ENCODE results near the gene CNGA3. TPM values are rescaled to one million over a fixed set of nuclear protein-coding genes. Genes with fewer than 3 reads are reported as not detected.

The CNGA3 gene
- total RNA-seq, 4 donors from 2014 or later: 0.44 to 0.57 (median 0.48) TPM; not detected in 1

DNA sequence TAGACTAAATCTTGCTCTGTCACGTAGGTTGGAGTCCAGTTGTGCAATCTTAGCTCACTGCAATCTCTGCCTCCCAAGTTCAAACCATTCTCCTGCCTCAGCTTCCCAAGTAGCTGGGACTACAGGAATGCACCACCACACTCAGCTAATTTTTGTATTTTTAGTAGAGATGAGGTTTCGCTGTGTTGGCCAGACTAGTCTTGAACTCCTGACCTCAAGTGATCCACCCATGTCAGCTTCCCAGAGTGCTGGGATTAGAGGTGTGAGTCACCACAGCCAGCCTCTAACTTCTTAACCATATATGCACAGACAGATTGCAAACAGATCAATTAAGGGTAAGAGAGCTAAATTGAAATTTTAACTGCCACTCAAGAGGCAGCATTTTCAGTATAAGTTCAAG lies 22.1 kb upstream of the CNGA3 start:
- WGBS, 2 donors: 29 to 44% methylated on average over 2 of the region's 2 CpGs
- no peak overlapping the region for H3K4me3 ChIP-seq
- H3K4me1 ChIP-seq: no peaks in the 10 kb centered on the region
- no peak overlapping the region for H3K27ac ChIP-seq
- intact Hi-C loops (cut with DNase I): no loop called here
- DNase-seq: no peak
- H3K27me3 ChIP-seq: peaks cover 0 to 5% (median 0%) of the 10 kb centered on the region in 4 donors
- H3K36me3 ChIP-seq: no peaks in the 10 kb centered on the region
- TF ChIP-seq, protein P1, sequence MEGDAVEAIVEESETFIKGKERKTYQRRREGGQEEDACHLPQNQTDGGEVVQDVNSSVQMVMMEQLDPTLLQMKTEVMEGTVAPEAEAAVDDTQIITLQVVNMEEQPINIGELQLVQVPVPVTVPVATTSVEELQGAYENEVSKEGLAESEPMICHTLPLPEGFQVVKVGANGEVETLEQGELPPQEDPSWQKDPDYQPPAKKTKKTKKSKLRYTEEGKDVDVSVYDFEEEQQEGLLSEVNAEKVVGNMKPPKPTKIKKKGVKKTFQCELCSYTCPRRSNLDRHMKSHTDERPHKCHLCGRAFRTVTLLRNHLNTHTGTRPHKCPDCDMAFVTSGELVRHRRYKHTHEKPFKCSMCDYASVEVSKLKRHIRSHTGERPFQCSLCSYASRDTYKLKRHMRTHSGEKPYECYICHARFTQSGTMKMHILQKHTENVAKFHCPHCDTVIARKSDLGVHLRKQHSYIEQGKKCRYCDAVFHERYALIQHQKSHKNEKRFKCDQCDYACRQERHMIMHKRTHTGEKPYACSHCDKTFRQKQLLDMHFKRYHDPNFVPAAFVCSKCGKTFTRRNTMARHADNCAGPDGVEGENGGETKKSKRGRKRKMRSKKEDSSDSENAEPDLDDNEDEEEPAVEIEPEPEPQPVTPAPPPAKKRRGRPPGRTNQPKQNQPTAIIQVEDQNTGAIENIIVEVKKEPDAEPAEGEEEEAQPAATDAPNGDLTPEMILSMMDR (IDR thresholded peaks at IDR 0.05): no peak
- no peak for TF ChIP-seq POLR2A (IDR thresholded peaks at IDR 0.05)
- H3K9me3 ChIP-seq: peaks cover 0 to 32% (median 16%) of the 10 kb centered on the region in 3 donors

- 90 to 98% methylated on average over 4 of the region's 4 CpGs for WGBS, 2 donors
- DNase-seq: no peak
- no peaks in the 10 kb centered on the region for H3K4me1 ChIP-seq
- H3K4me3 ChIP-seq: no peak overlapping the region
- no peaks in the 10 kb centered on the region for H3K36me3 ChIP-seq
- TF ChIP-seq, protein P1 (IDR thresholded peaks at IDR 0.05): no peak
- TF ChIP-seq POLR2A (IDR thresholded peaks at IDR 0.05): no peak
- peaks cover 0 to 6% (median 0%) of the 10 kb centered on the region in 4 donors for H3K27me3 ChIP-seq
- no peak overlapping the region for H3K27ac ChIP-seq
- H3K9me3 ChIP-seq: peaks cover 0 to under 1% (median 0%) of the 10 kb centered on the region in 3 donors
- intact Hi-C loops (cut with DNase I): no loop called here
Observed at GRCh38 chr2:98327776-98328175, 18.5 kb upstream of the CNGA3 start.

- no peak for TF ChIP-seq POLR2A (IDR thresholded peaks at IDR 0.05)
- TF ChIP-seq, protein P1 (IDR thresholded peaks at IDR 0.05): no peak
- H3K27ac ChIP-seq: no peak overlapping the region
- H3K27me3 ChIP-seq: peaks cover 0 to 15% (median 0%) of the 10 kb centered on the region in 4 donors
- no peaks in the 10 kb centered on the region for H3K9me3 ChIP-seq
- intact Hi-C loops (cut with DNase I): no loop called here
- no peaks in the 10 kb centered on the region for H3K4me1 ChIP-seq
- no peaks in the 10 kb centered on the region for H3K36me3 ChIP-seq
- WGBS, 2 donors: 78 to 87% methylated on average over 4 of the region's 4 CpGs
- H3K4me3 ChIP-seq: no peak overlapping the region
- DNase-seq: no peak
Observed at GRCh38 chr2:98329549-98329948, 16.7 kb upstream of the CNGA3 start.

DNA sequence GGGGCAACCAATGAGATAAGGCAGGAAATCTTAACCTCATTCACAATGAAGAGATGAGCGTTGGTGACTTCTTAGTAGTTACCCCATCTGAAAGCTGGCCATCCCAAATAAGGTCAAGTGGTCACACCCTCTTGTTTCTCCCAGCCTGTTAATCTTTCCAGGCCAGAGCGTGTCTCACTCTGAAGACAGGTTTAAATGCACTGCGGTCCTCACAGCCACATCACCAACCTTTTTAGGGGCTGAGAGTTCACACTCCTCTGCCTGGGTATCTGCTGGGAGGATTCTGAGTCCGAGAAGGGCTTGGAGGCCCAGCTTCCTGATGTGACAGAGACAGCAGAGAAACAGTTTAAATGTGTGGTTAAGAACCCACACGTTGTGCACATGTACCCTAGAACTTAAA lies 13.3 kb upstream of the CNGA3 start:
- Histone ChIP-seq H3K27me3 (peaks cover 0 to 15% (median 0%) of the 10 kb centered on the region in 4 donors), H3K4me1 (no peaks in the 10 kb centered on the region), H3K27ac (no peak overlapping the region), H3K36me3 (no peaks in the 10 kb centered on the region), H3K9me3 (peaks cover 0 to 1% (median 0%) of the 10 kb centered on the region in 3 donors), H3K4me3 (no peak overlapping the region)
- intact Hi-C loops (cut with DNase I): no loop called here
- 71 to 86% methylated on average over 5 of the region's 5 CpGs for WGBS, 2 donors
- DNase-seq: no peak
- TF ChIP-seq, protein P1 (IDR thresholded peaks at IDR 0.05): no peak
- TF ChIP-seq POLR2A (IDR thresholded peaks at IDR 0.05): no peak

DNA sequence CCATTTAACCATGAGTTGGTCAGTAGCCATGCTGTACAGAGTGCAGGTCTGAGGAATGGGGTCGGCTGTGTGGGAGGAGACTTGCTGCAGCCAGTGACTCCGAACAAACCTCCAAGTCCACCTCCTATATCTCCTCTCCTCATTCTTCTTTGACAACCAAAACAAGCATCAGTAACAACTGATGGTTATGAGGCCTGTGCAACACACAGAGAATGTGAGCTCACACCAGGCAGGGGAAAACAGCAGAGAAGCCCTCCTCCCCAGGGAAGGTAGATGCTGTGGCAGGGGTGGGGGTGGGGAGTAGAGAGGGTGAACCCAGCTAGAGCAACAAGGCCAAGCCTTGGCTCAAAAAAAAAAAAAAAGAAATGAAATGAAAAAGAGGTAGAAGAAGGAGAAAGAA lies 12.3 kb upstream of the CNGA3 start:
- TF ChIP-seq POLR2A (IDR thresholded peaks at IDR 0.05): no peak
- TF ChIP-seq, protein P1 (IDR thresholded peaks at IDR 0.05): no peak
- H3K27me3 ChIP-seq: peaks cover 0 to 15% (median 0%) of the 10 kb centered on the region in 4 donors
- no peaks in the 10 kb centered on the region for H3K36me3 ChIP-seq
- WGBS, 2 donors: 60 to 65% methylated on average over 1 to 2 of the region's 2 CpGs
- DNase-seq: no peak
- no peak overlapping the region for H3K4me3 ChIP-seq
- H3K4me1 ChIP-seq: no peaks in the 10 kb centered on the region
- peaks cover 0 to 4% (median 0%) of the 10 kb centered on the region in 3 donors for H3K9me3 ChIP-seq
- intact Hi-C loops (cut with DNase I): no loop called here
- no peak overlapping the region for H3K27ac ChIP-seq
